H1 (cell line): ENCODE measurements around the gene HOXD11. TPM values are rescaled to one million over a fixed set of nuclear protein-coding genes. Genes with fewer than 3 reads are reported as not detected.

Source experiments
- ASH2L ChIP-seq: fragments of 200-600, 300-600 bp; sonication (generic); IDR thresholded peaks from one replicate; pipeline ENCODE4 v1.7.1; 2017; ENCODE audit warnings: low read length
- CBX8 ChIP-seq: fragments of 300-800, 300-1000 bp; sonication (generic); IDR thresholded peaks from 2 replicates; pipeline ENCODE4 v1.7.1; 2016; ENCODE audit warnings: low read depth, low read length, borderline replicate concordance
- CTBP2 ChIP-seq: IDR thresholded peaks from 2 replicates; pipeline ENCODE4 v1.7.0; 2011; ENCODE audit warnings: borderline replicate concordance, mild to moderate bottlenecking, moderate library complexity, mixed read lengths, low read length; ENCODE audit not compliant: insufficient read depth, insufficient read length
- HDAC6 ChIP-seq: IDR thresholded peaks from one replicate; pipeline ENCODE4 v1.7.1; 2012; ENCODE audit warnings: low read depth, mild to moderate bottlenecking, inconsistent platforms, low read length, moderate library complexity
- KDM4A ChIP-seq: IDR thresholded peaks from one replicate; pipeline ENCODE4 v1.7.1; 2012; ENCODE audit warnings: low read depth, mild to moderate bottlenecking, moderate library complexity, low read length, inconsistent platforms; ENCODE audit not compliant: severe bottlenecking
- NANOG ChIP-seq: IDR thresholded peaks from 2 replicates; pipeline ENCODE4 v1.6.1; 2011; ENCODE audit warnings: low read length, low read depth, mild to moderate bottlenecking, inconsistent platforms; ENCODE audit not compliant: insufficient read depth, poor library complexity, severe bottlenecking
- RNF2 ChIP-seq: fragments of 200-900, 300-1000 bp; sonication (generic); IDR thresholded peaks from 2 replicates; pipeline ENCODE4 v1.7.1; 2016; ENCODE audit warnings: borderline replicate concordance, low read depth, mild to moderate bottlenecking, antibody characterized with exemption, low read length; ENCODE audit not compliant: poor library complexity, severe bottlenecking; ENCODE audit errors: missing control alignments
- SIN3A ChIP-seq, 2 experiments: IDR thresholded peaks in 1 of 2; conservative IDR thresholded peaks in 1 of 2; 2 replicates each; pipeline ENCODE4 v1.6.1; 2011 to 2012; ENCODE audit warnings: low read length in 2 of 2, improper control_type of control experiment in 1 of 2, low read depth in 1 of 2, mild to moderate bottlenecking in 1 of 2
- SIRT6 ChIP-seq: IDR thresholded peaks from one replicate; pipeline ENCODE4 v1.7.1; 2012; ENCODE audit warnings: low read length, inconsistent platforms
- SUZ12 ChIP-seq: fragments of 200-600 bp; sonication (generic); IDR thresholded peaks from 2 replicates; pipeline ENCODE4 v1.6.1; 2012; ENCODE audit warnings: mild to moderate bottlenecking, inconsistent platforms, low read length, moderate library complexity, mixed read lengths
- TEAD4 ChIP-seq: IDR thresholded peaks from 2 replicates; pipeline ENCODE4 v1.6.1; 2012; ENCODE audit warnings: low read depth, low read length, inconsistent platforms, mixed read lengths
- ZNF274 ChIP-seq: IDR thresholded peaks from 2 replicates; pipeline ENCODE4 v1.7.0; 2012; ENCODE audit warnings: low read length, borderline replicate concordance; ENCODE audit errors: extremely low read depth
- polyA plus RNA-seq, 7 experiments: library from polyadenylated mRNA; depleted of rRNA in 3 of 7; stranded (reverse) in 5 of 7; unstranded in 2 of 7; fragments of >200 nt in 5 of 7; fragments of 200-250 nt in 2 of 7; gene quantifications; 1 replicate in 5 of 7; 2 replicates in 1 of 7; 4 replicates in 1 of 7; pipeline versions ENCODE4 v1.2.1 to v1.2.3, GENCODE V29; 2011 to 2013; ENCODE audit warnings: missing spikeins in 2 of 7, mixed read lengths in 2 of 7
- total RNA-seq: library from RNA; stranded (reverse); fragmentation: NEBNext Ultra II Directional; extraction: Animal tissue kit (Norgen Biotek cat#: 25700); gene quantifications from 2 replicates; pipeline ENCODE4 v1.2.1, GENCODE V29; 2021
- TF ChIP-seq, protein P1 (sequence below): IDR thresholded peaks from 2 replicates; pipeline ENCODE4 v1.6.1; 2011; ENCODE audit warnings: low read depth, mild to moderate bottlenecking, low read length; ENCODE audit not compliant: insufficient read depth
- TF ChIP-seq, protein P2 (sequence below): IDR thresholded peaks from 2 replicates; pipeline ENCODE4 v1.6.1; 2012; ENCODE audit warnings: inconsistent platforms
- TF ChIP-seq, protein P3 (sequence below): IDR thresholded peaks from 2 replicates; pipeline ENCODE4 v1.6.1; 2012; ENCODE audit warnings: inconsistent platforms

The HOXD11 gene
- total and polyA plus RNA-seq, 2 of the 8 experiments (the other 6 are each of a cell fraction or from before 2014, with no cell fraction given), result not detected

DNA sequence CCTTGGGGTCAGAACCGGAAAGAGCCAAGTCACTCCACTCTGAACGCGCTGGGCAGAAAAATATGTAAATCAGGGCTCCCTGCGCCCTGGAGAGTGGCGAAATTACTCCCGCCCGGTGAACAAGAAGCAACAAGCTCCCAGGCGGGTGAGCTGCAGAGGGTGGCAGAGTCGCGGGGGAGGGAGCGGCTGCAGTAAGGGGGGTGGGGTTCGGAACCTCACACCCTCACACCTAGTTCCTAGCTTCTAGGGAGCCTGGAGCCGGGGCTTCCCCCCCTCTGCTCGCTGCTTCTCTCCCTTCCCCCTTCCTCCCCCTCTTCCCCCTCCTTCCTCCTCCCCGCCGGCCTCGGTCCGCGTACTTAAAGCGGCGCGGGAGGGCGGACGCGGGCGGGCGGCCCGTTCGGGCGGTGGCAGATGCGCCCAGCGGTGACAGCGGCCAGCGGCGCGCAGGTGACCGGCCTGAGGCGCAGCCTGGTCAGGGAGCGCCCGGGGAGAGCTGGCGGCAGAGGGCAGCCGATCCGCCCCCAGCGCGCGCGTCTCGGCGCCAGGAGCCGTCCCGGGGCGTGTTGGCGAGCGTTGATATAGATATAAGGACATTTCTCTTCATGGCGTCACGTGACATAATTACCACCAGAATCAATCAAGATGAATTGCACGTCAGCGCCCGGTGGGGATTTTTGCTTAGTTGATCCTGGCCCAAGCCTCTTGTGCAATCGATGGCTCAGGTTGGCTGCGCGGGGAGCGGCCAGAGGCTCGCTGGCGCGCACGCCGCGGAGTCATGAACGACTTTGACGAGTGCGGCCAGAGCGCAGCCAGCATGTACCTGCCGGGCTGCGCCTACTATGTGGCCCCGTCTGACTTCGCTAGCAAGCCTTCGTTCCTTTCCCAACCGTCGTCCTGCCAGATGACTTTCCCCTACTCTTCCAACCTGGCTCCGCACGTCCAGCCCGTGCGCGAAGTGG is at the start of gene HOXD11 (continued):
- peak; percentile 23 for TF ChIP-seq KDM4A
- TF ChIP-seq CTBP2, result peak; percentile 89
- peak; percentile 69; the same call in 1 of the 2 replicates for TF ChIP-seq CBX8
- TF ChIP-seq NANOG, result no peak
- peak; percentile 95 for TF ChIP-seq SUZ12
- no peak for TF ChIP-seq ZNF274
- TF ChIP-seq, protein P1, sequence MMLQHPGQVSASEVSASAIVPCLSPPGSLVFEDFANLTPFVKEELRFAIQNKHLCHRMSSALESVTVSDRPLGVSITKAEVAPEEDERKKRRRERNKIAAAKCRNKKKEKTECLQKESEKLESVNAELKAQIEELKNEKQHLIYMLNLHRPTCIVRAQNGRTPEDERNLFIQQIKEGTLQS, result 0 out of 2 replicates have a peak, but pooled peaks have one; percentile 37
- peak; percentile 84 for TF ChIP-seq ASH2L
- TF ChIP-seq HDAC6, result no peak
- TF ChIP-seq TEAD4, result no peak
- 0 out of 4 replicates have a peak, but pooled peaks of 1 of the 2 experiments have one; percentile 39 for TF ChIP-seq SIN3A (conservative IDR thresholded peaks at IDR 0.05 in 1 of 2, IDR thresholded peaks at IDR 0.05 in 1 of 2; ENCODE audit: low read depth in 1 of 2, low read length in 2 of 2)
- TF ChIP-seq, protein P2, sequence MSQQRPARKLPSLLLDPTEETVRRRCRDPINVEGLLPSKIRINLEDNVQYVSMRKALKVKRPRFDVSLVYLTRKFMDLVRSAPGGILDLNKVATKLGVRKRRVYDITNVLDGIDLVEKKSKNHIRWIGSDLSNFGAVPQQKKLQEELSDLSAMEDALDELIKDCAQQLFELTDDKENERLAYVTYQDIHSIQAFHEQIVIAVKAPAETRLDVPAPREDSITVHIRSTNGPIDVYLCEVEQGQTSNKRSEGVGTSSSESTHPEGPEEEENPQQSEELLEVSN, result peak; percentile 36
- TF ChIP-seq SIRT6, result no peak
- TF ChIP-seq RNF2, result peak; percentile 51
- TF ChIP-seq, protein P3, sequence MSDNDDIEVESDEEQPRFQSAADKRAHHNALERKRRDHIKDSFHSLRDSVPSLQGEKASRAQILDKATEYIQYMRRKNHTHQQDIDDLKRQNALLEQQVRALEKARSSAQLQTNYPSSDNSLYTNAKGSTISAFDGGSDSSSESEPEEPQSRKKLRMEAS, result peak; percentile 68
- TF ChIP-seq, all 59 proteins: peak for 16
